ENCODE results near the gene ZBED4.

- TF ChIP-seq CTCF (IDR thresholded peaks at IDR 0.05) (no peak), POLR2AphosphoS5 (IDR thresholded peaks at IDR 0.05) (no peak), POLR2A (IDR thresholded peaks at IDR 0.05) (no peak)
Observed at GRCh38 chr22:49922926-49923325, 69.3 kb downstream of the ZBED4 start.
